22Rv1 (cell line): ENCODE results near the gene SLC8A1.

Experiments used
- ZFX ChIP-seq: fragments of 450-650 bp; IDR thresholded peaks from 2 replicates; pipeline ENCODE4 v1.6.1; 2017; ENCODE audit warnings: antibody characterized with exemption, borderline replicate concordance
- TF ChIP-seq, protein P1 (sequence below): fragments of 450-650 bp; IDR thresholded peaks from 2 replicates; pipeline ENCODE4 v1.5.1; 2017; ENCODE audit warnings: mild to moderate bottlenecking

GRCh38 chr2:40227210-40227609 lies 224.7 kb downstream of the SLC8A1 start:
- TF ChIP-seq, protein P1, sequence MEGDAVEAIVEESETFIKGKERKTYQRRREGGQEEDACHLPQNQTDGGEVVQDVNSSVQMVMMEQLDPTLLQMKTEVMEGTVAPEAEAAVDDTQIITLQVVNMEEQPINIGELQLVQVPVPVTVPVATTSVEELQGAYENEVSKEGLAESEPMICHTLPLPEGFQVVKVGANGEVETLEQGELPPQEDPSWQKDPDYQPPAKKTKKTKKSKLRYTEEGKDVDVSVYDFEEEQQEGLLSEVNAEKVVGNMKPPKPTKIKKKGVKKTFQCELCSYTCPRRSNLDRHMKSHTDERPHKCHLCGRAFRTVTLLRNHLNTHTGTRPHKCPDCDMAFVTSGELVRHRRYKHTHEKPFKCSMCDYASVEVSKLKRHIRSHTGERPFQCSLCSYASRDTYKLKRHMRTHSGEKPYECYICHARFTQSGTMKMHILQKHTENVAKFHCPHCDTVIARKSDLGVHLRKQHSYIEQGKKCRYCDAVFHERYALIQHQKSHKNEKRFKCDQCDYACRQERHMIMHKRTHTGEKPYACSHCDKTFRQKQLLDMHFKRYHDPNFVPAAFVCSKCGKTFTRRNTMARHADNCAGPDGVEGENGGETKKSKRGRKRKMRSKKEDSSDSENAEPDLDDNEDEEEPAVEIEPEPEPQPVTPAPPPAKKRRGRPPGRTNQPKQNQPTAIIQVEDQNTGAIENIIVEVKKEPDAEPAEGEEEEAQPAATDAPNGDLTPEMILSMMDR = no peak
- no peak for TF ChIP-seq ZFX
